DOHH2 (cell line): ENCODE results near the gene GNS.

Experiments used
- CTCF ChIP-seq: fragments of 200-600 bp; sonication (generic); IDR thresholded peaks from one replicate; pipeline ENCODE4 v1.5.1; 2014; ENCODE audit warnings: antibody characterized with exemption, mild to moderate bottlenecking, low read depth, low read length; ENCODE audit not compliant: poor library complexity, severe bottlenecking
- EZH2phosphoT487 ChIP-seq: fragments of 200-600 bp; sonication (generic); IDR thresholded peaks from 2 replicates; pipeline ENCODE4 v1.6.1; 2017; ENCODE audit warnings: borderline replicate concordance, mild to moderate bottlenecking, antibody characterized with exemption, low read length, moderate library complexity, mixed read lengths

GRCh38 chr12:64731683-64732082, 27.5 kb downstream of the GNS start:
- no peak for TF ChIP-seq CTCF
- TF ChIP-seq EZH2phosphoT487, result no peak
